Progenitor cell of endocrine pancreas (in vitro differentiated cells): Measurements from ENCODE around the gene STX3. TPM values are rescaled to one million over a fixed set of nuclear protein-coding genes. Genes with fewer than 3 reads are reported as not detected.

Experiments used
- DNase-seq: peaks from one replicate; pipeline ENCODE4 v3.0.0; 2021; ENCODE audit warnings: low spot score; ENCODE audit not compliant: unreplicated experiment
- H3K27ac Mint-ChIP-seq: 2 replicates; pipeline ENCODE4 v1.8.0; 2021; ENCODE audit warnings: mild to moderate bottlenecking, moderate library complexity, mixed read lengths
- H3K27me3 Mint-ChIP-seq: 2 replicates; pipeline ENCODE4 v1.8.0; 2021; ENCODE audit warnings: mixed read lengths
- H3K36me3 Mint-ChIP-seq: 2 replicates; pipeline ENCODE4 v1.8.0; 2022; ENCODE audit warnings: mixed read lengths; ENCODE audit not compliant: insufficient read depth
- H3K4me1 Mint-ChIP-seq: 2 replicates; pipeline ENCODE4 v1.8.0; 2021; ENCODE audit warnings: low read depth, mixed read lengths
- H3K4me3 Mint-ChIP-seq: 2 replicates; pipeline ENCODE4 v1.8.0; 2021; ENCODE audit warnings: low read depth, mild to moderate bottlenecking, moderate library complexity, mixed read lengths
- H3K9me3 Mint-ChIP-seq: 2 replicates; pipeline ENCODE4 v1.8.0; 2021; ENCODE audit warnings: low read depth, mixed read lengths
- total RNA-seq: library from RNA; stranded (reverse); gene quantifications from 2 replicates; pipeline ENCODE4 v1.2.1, GENCODE V29; 2021
- TF ChIP-seq, protein P1 (sequence below): fragments of 200-600 bp; sonication (generic); IDR thresholded peaks from one replicate; pipeline ENCODE4 v1.5.0; 2021; ENCODE audit warnings: antibody characterized with exemption, mild to moderate bottlenecking; ENCODE audit not compliant: unreplicated experiment

Gene STX3
- total RNA-seq, 1 donor from 2014 or later, result 91.5 TPM

DNA sequence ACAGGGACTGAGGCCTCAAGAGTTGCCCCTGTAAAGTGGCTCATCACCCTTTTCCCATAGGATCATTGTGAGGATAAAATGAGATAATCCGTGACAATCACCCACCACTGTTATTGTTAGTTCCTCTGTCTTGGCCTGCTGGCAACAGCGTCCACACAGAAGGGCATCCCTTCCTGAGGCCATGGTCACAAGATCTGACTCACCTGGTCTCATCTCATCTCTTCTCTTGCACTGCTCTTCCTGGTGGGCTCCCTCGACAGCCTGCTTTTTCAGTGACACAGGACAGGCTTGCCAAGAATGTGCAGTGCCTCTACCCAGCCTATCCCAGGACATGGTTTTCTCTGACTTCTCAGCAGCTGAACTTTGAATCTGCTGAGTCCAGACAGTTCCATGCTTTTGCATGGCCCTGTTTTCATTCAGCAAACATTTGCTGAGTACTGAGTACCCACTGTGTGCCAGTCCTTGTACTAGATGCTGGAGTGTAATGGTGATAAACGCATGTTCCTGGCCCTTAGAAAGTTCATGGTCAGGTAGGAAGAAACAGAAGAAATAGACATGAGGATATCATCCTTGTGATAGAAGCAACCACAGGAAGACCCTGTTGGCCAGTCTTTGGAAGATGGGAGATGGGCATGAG is 3.3 kb downstream of the STX3 start:
- peaks cover 35% of the 10 kb centered on the region for H3K4me1 Mint-ChIP-seq
- H3K9me3 Mint-ChIP-seq, result no peaks in the 10 kb centered on the region
- peak overlapping the region; percentile 96 for H3K4me3 Mint-ChIP-seq
- no peak overlapping the region for H3K27ac Mint-ChIP-seq
- TF ChIP-seq, protein P1, sequence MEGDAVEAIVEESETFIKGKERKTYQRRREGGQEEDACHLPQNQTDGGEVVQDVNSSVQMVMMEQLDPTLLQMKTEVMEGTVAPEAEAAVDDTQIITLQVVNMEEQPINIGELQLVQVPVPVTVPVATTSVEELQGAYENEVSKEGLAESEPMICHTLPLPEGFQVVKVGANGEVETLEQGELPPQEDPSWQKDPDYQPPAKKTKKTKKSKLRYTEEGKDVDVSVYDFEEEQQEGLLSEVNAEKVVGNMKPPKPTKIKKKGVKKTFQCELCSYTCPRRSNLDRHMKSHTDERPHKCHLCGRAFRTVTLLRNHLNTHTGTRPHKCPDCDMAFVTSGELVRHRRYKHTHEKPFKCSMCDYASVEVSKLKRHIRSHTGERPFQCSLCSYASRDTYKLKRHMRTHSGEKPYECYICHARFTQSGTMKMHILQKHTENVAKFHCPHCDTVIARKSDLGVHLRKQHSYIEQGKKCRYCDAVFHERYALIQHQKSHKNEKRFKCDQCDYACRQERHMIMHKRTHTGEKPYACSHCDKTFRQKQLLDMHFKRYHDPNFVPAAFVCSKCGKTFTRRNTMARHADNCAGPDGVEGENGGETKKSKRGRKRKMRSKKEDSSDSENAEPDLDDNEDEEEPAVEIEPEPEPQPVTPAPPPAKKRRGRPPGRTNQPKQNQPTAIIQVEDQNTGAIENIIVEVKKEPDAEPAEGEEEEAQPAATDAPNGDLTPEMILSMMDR, result no peak
- no peaks in the 10 kb centered on the region for H3K27me3 Mint-ChIP-seq
- peaks cover 3% of the 10 kb centered on the region for H3K36me3 Mint-ChIP-seq
- DNase-seq, result no peak

DNA sequence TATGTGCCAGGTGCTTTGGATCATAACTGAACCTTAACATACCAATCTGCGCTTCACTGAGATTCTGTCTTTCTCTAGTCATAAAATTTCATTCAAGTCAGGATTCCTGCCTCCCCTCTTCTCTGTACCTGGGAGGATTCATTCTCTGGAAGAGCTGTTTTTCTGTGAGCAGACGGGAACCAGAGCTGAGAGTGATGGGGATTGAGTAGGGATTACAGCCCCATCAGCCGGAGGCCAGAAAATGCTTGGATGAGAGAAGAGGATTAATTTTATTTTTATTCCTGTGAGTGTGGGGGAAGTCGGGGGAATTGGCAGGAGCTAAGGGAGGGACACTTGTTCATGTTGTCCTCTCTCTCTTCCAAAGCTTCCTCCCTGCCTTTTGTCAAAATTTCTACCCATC is 4.7 kb downstream of the STX3 start:
- Mint-ChIP-seq H3K36me3 (peaks cover 3% of the 10 kb centered on the region), H3K4me1 (peaks cover 37% of the 10 kb centered on the region), H3K27ac (peak overlapping the region; percentile 9), H3K27me3 (no peaks in the 10 kb centered on the region), H3K4me3 (no peak overlapping the region), H3K9me3 (no peaks in the 10 kb centered on the region)
- TF ChIP-seq, protein P1, result no peak
- DNase-seq, result no peak

DNA sequence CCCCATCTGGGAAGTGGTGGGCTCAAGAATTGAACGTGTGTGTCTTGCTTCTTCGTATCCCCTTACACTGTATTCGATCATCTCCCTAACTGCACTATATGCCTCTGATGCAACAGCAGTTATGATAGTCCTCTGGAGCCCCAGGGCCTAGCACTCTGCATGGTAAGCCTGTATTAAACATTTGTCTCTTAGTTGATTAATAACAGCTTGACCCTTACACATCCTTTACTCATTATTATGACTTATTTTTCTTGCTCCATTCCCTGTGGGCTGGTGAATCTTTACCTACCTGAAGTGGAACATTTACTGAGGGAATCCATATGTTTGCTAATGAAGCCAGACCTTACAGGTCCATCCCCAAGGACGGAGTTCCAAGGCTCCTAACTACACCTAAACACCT is 5.6 kb downstream of the STX3 start:
- no peaks in the 10 kb centered on the region for H3K9me3 Mint-ChIP-seq
- no peak overlapping the region for H3K4me3 Mint-ChIP-seq
- peaks cover 3% of the 10 kb centered on the region for H3K36me3 Mint-ChIP-seq
- no peak for DNase-seq
- peaks cover 44% of the 10 kb centered on the region for H3K4me1 Mint-ChIP-seq
- H3K27ac Mint-ChIP-seq, result peak overlapping the region; percentile 22
- TF ChIP-seq, protein P1, result no peak
- H3K27me3 Mint-ChIP-seq, result no peaks in the 10 kb centered on the region

DNA sequence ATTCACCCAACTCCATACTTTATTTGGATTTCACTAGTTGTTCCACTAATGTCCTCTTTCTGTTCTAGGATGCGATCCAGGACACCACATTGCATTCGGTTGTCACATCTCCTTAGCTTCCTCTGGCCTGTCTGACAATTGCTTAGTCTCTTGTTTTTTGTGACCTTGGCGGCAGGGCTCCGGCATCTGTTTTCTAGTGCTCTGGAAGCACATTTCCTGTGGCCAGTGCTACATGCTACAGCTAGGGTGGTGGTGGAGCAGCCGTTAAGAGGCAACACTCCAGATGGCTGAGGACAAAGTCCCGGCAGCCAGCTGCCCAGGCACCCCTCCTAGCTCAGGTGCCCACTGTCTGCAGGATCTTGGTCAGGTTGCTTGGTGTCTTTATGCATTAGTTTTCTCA is 6.8 kb downstream of the STX3 start:
- TF ChIP-seq, protein P1, result no peak
- Mint-ChIP-seq H3K27me3 (no peaks in the 10 kb centered on the region), H3K4me1 (peaks cover 45% of the 10 kb centered on the region), H3K9me3 (no peaks in the 10 kb centered on the region), H3K36me3 (peaks cover 3% of the 10 kb centered on the region), H3K27ac (no peak overlapping the region), H3K4me3 (no peak overlapping the region)
- no peak for DNase-seq

DNA sequence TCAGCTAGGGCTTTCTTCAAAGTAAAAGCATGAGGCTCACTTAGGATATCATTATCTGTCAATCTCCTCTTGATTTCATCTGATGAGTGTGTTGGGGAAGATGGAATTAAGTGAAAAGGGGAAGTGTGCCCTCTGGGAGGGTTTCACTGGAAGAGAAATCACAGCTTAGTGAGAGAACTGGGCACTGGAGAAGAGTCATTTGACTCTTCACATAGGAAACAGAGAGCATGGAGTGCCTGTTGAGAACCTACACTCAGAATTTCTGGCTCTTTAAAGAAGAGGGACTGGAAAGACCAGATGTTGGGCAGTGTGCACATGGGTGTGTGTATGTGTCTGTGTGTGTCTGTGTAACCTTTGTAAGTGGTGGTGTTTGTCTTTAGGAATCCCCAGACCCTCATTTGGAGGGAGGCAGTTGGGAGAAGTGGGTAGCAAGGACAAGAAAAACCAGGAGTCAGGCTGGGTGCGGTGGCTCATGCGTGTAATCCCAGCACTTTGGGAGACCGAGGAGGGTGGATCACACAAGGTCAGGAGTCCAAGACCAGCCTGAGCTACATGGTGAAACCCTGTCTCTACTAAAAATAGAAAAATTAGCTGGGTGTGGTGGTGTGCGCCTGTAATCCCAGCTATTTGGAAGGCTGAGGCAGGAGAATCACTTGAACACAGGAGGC is 10.0 kb downstream of the STX3 start:
- Mint-ChIP-seq H3K4me1 (peaks cover 32% of the 10 kb centered on the region), H3K36me3 (peaks cover 3% of the 10 kb centered on the region), H3K9me3 (no peaks in the 10 kb centered on the region), H3K27ac (peak overlapping the region; percentile 40), H3K27me3 (no peaks in the 10 kb centered on the region), H3K4me3 (no peak overlapping the region)
- DNase-seq, result no peak
- TF ChIP-seq, protein P1, result no peak
